ENCODE measurements around the gene HIVEP3.

Gene HIVEP3

GRCh38 chr1:41762251-41762650, 156.5 kb downstream of the HIVEP3 start:
- Histone ChIP-seq H3K36me3 (ENCODE audit: control insufficient read depth, insufficient read depth, low read length) (no peaks in the 10 kb centered on the region), H3K4me3 (ENCODE audit: extremely low read depth, insufficient read depth, low read length, poor library complexity, severe bottlenecking) (no peak overlapping the region)
- 69 to 71% methylated on average over 4 of the region's 4 CpGs for WGBS, 2 experiments (ENCODE audit: insufficient coverage in 2 of 2)

GRCh38 chr1:41758904-41759548, 159.7 kb downstream of the HIVEP3 start:
- Histone ChIP-seq H3K9me3 (ENCODE audit: control insufficient read depth, low read length) (peaks cover 13% of the 10 kb centered on the region), H3K4me3 (ENCODE audit: extremely low read depth, insufficient read depth, low read length, poor library complexity, severe bottlenecking) (no peak overlapping the region), H3K36me3 (ENCODE audit: control insufficient read depth, insufficient read depth, low read length) (no peaks in the 10 kb centered on the region), H3K4me1 (ENCODE audit: control insufficient read depth, insufficient read depth, low read length, poor library complexity, severe bottlenecking) (no peaks in the 10 kb centered on the region), H3K27ac (ENCODE audit: low read depth, low read length, severe bottlenecking) (no peak overlapping the region)
- 85 to 93% methylated on average over 2 of the region's 3 CpGs for WGBS, 2 experiments (ENCODE audit: insufficient coverage in 2 of 2)

More at GRCh38 chr1:41762251-41762650, 156.5 kb downstream of the HIVEP3 start:
- H3K27ac ChIP-seq (ENCODE audit: low read depth, low read length, severe bottlenecking), result no peak overlapping the region
- H3K9me3 ChIP-seq (ENCODE audit: control insufficient read depth, low read length), result peaks cover 13% of the 10 kb centered on the region
- H3K4me1 ChIP-seq (ENCODE audit: control insufficient read depth, insufficient read depth, low read length, poor library complexity, severe bottlenecking), result no peaks in the 10 kb centered on the region

- H3K4me3 ChIP-seq (ENCODE audit: extremely low read depth, insufficient read depth, low read length, poor library complexity, severe bottlenecking), result no peak overlapping the region
- H3K4me1 ChIP-seq (ENCODE audit: control insufficient read depth, insufficient read depth, low read length, poor library complexity, severe bottlenecking), result no peaks in the 10 kb centered on the region
- no peak overlapping the region for H3K27ac ChIP-seq (ENCODE audit: low read depth, low read length, severe bottlenecking)
- peaks cover 13% of the 10 kb centered on the region for H3K9me3 ChIP-seq (ENCODE audit: control insufficient read depth, low read length)
- no peaks in the 10 kb centered on the region for H3K36me3 ChIP-seq (ENCODE audit: control insufficient read depth, insufficient read depth, low read length)
- 78 to 87% methylated on average over 2 of the region's 2 CpGs for WGBS, 2 experiments (ENCODE audit: insufficient coverage in 2 of 2)
Observed at GRCh38 chr1:41758500-41758899, 160.2 kb downstream of the HIVEP3 start.

- WGBS, 2 experiments (ENCODE audit: insufficient coverage in 2 of 2), result 94 to 98% methylated on average over 4 to 5 of the region's 6 CpGs
- no peak overlapping the region for H3K27ac ChIP-seq (ENCODE audit: low read depth, low read length, severe bottlenecking)
Observed at GRCh38 chr1:41754540-41754939, 164.2 kb downstream of the HIVEP3 start.

GRCh38 chr1:41752514-41753170, 166.1 kb downstream of the HIVEP3 start:
- H3K36me3 ChIP-seq (ENCODE audit: control insufficient read depth, insufficient read depth, low read length), result no peaks in the 10 kb centered on the region
- WGBS, 2 experiments (ENCODE audit: insufficient coverage in 2 of 2), result 89 to 91% methylated on average over 7 to 9 of the region's 9 CpGs

More at GRCh38 chr1:41754540-41754939, 164.2 kb downstream of the HIVEP3 start:
- Histone ChIP-seq H3K36me3 (ENCODE audit: control insufficient read depth, insufficient read depth, low read length) (no peaks in the 10 kb centered on the region), H3K4me1 (ENCODE audit: control insufficient read depth, insufficient read depth, low read length, poor library complexity, severe bottlenecking) (peaks cover 10% of the 10 kb centered on the region), H3K4me3 (ENCODE audit: extremely low read depth, insufficient read depth, low read length, poor library complexity, severe bottlenecking) (no peak overlapping the region), H3K9me3 (ENCODE audit: control insufficient read depth, low read length) (no peaks in the 10 kb centered on the region)

GRCh38 chr1:41751804-41752513, 166.8 kb downstream of the HIVEP3 start:
- Histone ChIP-seq H3K36me3 (ENCODE audit: control insufficient read depth, insufficient read depth, low read length) (no peaks in the 10 kb centered on the region), H3K4me3 (ENCODE audit: extremely low read depth, insufficient read depth, low read length, poor library complexity, severe bottlenecking) (no peak overlapping the region), H3K27ac (ENCODE audit: low read depth, low read length, severe bottlenecking) (no peak overlapping the region), H3K4me1 (ENCODE audit: control insufficient read depth, insufficient read depth, low read length, poor library complexity, severe bottlenecking) (peaks cover 10% of the 10 kb centered on the region), H3K9me3 (ENCODE audit: control insufficient read depth, low read length) (no peaks in the 10 kb centered on the region)
- 95 to 100% methylated on average over 8 to 9 of the region's 9 CpGs for WGBS, 2 experiments (ENCODE audit: insufficient coverage in 2 of 2)

More at GRCh38 chr1:41752514-41753170, 166.1 kb downstream of the HIVEP3 start:
- Histone ChIP-seq H3K4me1 (ENCODE audit: control insufficient read depth, insufficient read depth, low read length, poor library complexity, severe bottlenecking) (peaks cover 10% of the 10 kb centered on the region), H3K4me3 (ENCODE audit: extremely low read depth, insufficient read depth, low read length, poor library complexity, severe bottlenecking) (no peak overlapping the region), H3K27ac (ENCODE audit: low read depth, low read length, severe bottlenecking) (no peak overlapping the region), H3K9me3 (ENCODE audit: control insufficient read depth, low read length) (no peaks in the 10 kb centered on the region)

GRCh38 chr1:41749991-41750745, 168.6 kb downstream of the HIVEP3 start:
- WGBS, 2 experiments (ENCODE audit: insufficient coverage in 2 of 2), result 73 to 84% methylated on average over 5 to 7 of the region's 11 CpGs
- no peaks in the 10 kb centered on the region for H3K9me3 ChIP-seq (ENCODE audit: control insufficient read depth, low read length)
- H3K36me3 ChIP-seq (ENCODE audit: control insufficient read depth, insufficient read depth, low read length), result no peaks in the 10 kb centered on the region
- H3K4me3 ChIP-seq (ENCODE audit: extremely low read depth, insufficient read depth, low read length, poor library complexity, severe bottlenecking), result no peak overlapping the region
- no peak overlapping the region for H3K27ac ChIP-seq (ENCODE audit: low read depth, low read length, severe bottlenecking)
- peaks cover 10% of the 10 kb centered on the region for H3K4me1 ChIP-seq (ENCODE audit: control insufficient read depth, insufficient read depth, low read length, poor library complexity, severe bottlenecking)

GRCh38 chr1:41745022-41745421, 173.7 kb downstream of the HIVEP3 start:
- Histone ChIP-seq H3K36me3 (ENCODE audit: control insufficient read depth, insufficient read depth, low read length) (no peaks in the 10 kb centered on the region), H3K4me3 (ENCODE audit: extremely low read depth, insufficient read depth, low read length, poor library complexity, severe bottlenecking) (no peak overlapping the region), H3K27ac (ENCODE audit: low read depth, low read length, severe bottlenecking) (no peak overlapping the region), H3K9me3 (ENCODE audit: control insufficient read depth, low read length) (no peaks in the 10 kb centered on the region), H3K4me1 (ENCODE audit: control insufficient read depth, insufficient read depth, low read length, poor library complexity, severe bottlenecking) (peaks cover 17% of the 10 kb centered on the region)
- no CpG with 5 or more reads among the region's 2 CpGs for WGBS, 2 experiments (ENCODE audit: insufficient coverage in 2 of 2)

GRCh38 chr1:41743366-41743765, 175.4 kb downstream of the HIVEP3 start:
- H3K9me3 ChIP-seq (ENCODE audit: control insufficient read depth, low read length), result no peaks in the 10 kb centered on the region
- H3K36me3 ChIP-seq (ENCODE audit: control insufficient read depth, insufficient read depth, low read length), result no peaks in the 10 kb centered on the region
- H3K4me1 ChIP-seq (ENCODE audit: control insufficient read depth, insufficient read depth, low read length, poor library complexity, severe bottlenecking), result peaks cover 17% of the 10 kb centered on the region
- no peak overlapping the region for H3K27ac ChIP-seq (ENCODE audit: low read depth, low read length, severe bottlenecking)
- WGBS, 2 experiments (ENCODE audit: insufficient coverage in 2 of 2), result 100% methylated on average over 1 of the region's 3 CpGs; no CpG with 5 or more reads in 1 of the 2 experiments
- H3K4me3 ChIP-seq (ENCODE audit: extremely low read depth, insufficient read depth, low read length, poor library complexity, severe bottlenecking), result no peak overlapping the region

GRCh38 chr1:41742219-41742618, 176.5 kb downstream of the HIVEP3 start:
- Histone ChIP-seq H3K4me3 (ENCODE audit: extremely low read depth, insufficient read depth, low read length, poor library complexity, severe bottlenecking) (no peak overlapping the region), H3K36me3 (ENCODE audit: control insufficient read depth, insufficient read depth, low read length) (no peaks in the 10 kb centered on the region), H3K27ac (ENCODE audit: low read depth, low read length, severe bottlenecking) (no peak overlapping the region), H3K9me3 (ENCODE audit: control insufficient read depth, low read length) (no peaks in the 10 kb centered on the region), H3K4me1 (ENCODE audit: control insufficient read depth, insufficient read depth, low read length, poor library complexity, severe bottlenecking) (peaks cover 17% of the 10 kb centered on the region)
- 83 to 85% methylated on average over 5 of the region's 5 CpGs for WGBS, 2 experiments (ENCODE audit: insufficient coverage in 2 of 2)
